ENCODE data around the gene UVRAG. TPM values are rescaled to one million over a fixed set of nuclear protein-coding genes. Genes with fewer than 3 reads are reported as not detected.

Gene UVRAG
- total and polyA plus RNA-seq, 4 donors, result 7.9 to 47.0 (median 20.1) TPM

- intact Hi-C loops (cut with DNase I), result no loop called here
- Histone ChIP-seq H3K27ac (ENCODE audit: low read depth in 1 of 2, low read length in 2 of 2) (no peak overlapping the region), H3K36me3 (ENCODE audit: control insufficient read depth in 1 of 2, insufficient read depth in 2 of 2, low read length in 1 of 2) (no peaks in the 10 kb centered on the region), H3K4me1 (ENCODE audit: control insufficient read depth in 1 of 2, insufficient read depth in 2 of 2, low read length in 2 of 2) (no peaks in the 10 kb centered on the region), H3K9me3 (ENCODE audit: control insufficient read depth, low read length) (no peaks in the 10 kb centered on the region), H3K4me3 (ENCODE audit: low read length in 2 of 2) (no peak overlapping the region), H3K27me3 (ENCODE audit: control insufficient read depth in 1 of 2, insufficient read depth in 2 of 2, low read length in 1 of 2) (no peaks in the 10 kb centered on the region)
- WGBS, 2 donors, result 97 to 98% methylated on average over 2 of the region's 2 CpGs
- DNase-seq, result no peak
- no peak for ATAC-seq (ENCODE audit: low FRiP score)
Observed at GRCh38 chr11:76007166-76007565, 192.2 kb downstream of the UVRAG start.

GRCh38 chr11:76008474-76008873 is 193.5 kb downstream of the UVRAG start:
- no peaks in the 10 kb centered on the region for H3K27me3 ChIP-seq (ENCODE audit: control insufficient read depth in 1 of 2, insufficient read depth in 2 of 2, low read length in 1 of 2)
- H3K4me3 ChIP-seq (ENCODE audit: low read length in 2 of 2), result no peak overlapping the region
- ATAC-seq (ENCODE audit: low FRiP score) (no peak), DNase-seq (no peak)
- H3K9me3 ChIP-seq (ENCODE audit: control insufficient read depth, low read length), result no peaks in the 10 kb centered on the region
- no peak overlapping the region for H3K27ac ChIP-seq (ENCODE audit: low read depth in 1 of 2, low read length in 2 of 2)
- 93 to 94% methylated on average over 2 of the region's 2 CpGs for WGBS, 2 donors
- no peaks in the 10 kb centered on the region for H3K36me3 ChIP-seq (ENCODE audit: control insufficient read depth in 1 of 2, insufficient read depth in 2 of 2, low read length in 1 of 2)
- intact Hi-C loops (cut with DNase I), result no loop called here
- no peaks in the 10 kb centered on the region for H3K4me1 ChIP-seq (ENCODE audit: control insufficient read depth in 1 of 2, insufficient read depth in 2 of 2, low read length in 2 of 2)

DNA sequence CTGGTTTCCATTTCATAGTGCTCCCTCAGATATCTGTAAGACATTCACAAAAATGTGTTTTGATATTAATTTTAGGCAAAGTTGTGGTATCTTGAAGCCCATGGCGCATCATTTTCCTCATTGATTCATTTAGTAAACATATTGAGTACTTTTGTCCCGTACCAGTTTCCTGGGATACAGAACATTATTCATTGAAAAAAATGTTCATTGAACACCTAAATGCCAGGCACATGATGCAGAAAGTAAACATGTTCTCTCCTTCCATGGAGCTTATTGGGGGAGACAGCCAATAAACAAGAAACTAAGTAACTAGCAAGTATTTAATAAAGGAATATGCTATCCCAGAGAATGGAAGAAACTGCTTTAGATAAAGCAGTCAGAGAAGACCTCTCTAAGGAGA is 195.0 kb downstream of the UVRAG start:
- H3K27me3 ChIP-seq (ENCODE audit: control insufficient read depth in 1 of 2, insufficient read depth in 2 of 2, low read length in 1 of 2), result no peaks in the 10 kb centered on the region
- intact Hi-C loops (cut with DNase I), result no loop called here
- DNase-seq, result no peak
- no peak overlapping the region for H3K4me3 ChIP-seq (ENCODE audit: low read length in 2 of 2)
- ATAC-seq (ENCODE audit: low FRiP score), result no peak
- no peaks in the 10 kb centered on the region for H3K36me3 ChIP-seq (ENCODE audit: control insufficient read depth in 1 of 2, insufficient read depth in 2 of 2, low read length in 1 of 2)
- WGBS, 2 donors, result 99% methylated on average over 2 of the region's 2 CpGs
- H3K27ac ChIP-seq (ENCODE audit: low read depth in 1 of 2, low read length in 2 of 2), result no peak overlapping the region
- no peaks in the 10 kb centered on the region for H3K9me3 ChIP-seq (ENCODE audit: control insufficient read depth, low read length)
- no peaks in the 10 kb centered on the region for H3K4me1 ChIP-seq (ENCODE audit: control insufficient read depth in 1 of 2, insufficient read depth in 2 of 2, low read length in 2 of 2)

GRCh38 chr11:76013526-76013925 is 198.5 kb downstream of the UVRAG start:
- 89 to 94% methylated on average over 1 of the region's 1 CpG for WGBS, 2 donors
- intact Hi-C loops (cut with DNase I), result no loop called here
- Histone ChIP-seq H3K4me1 (ENCODE audit: control insufficient read depth in 1 of 2, insufficient read depth in 2 of 2, low read length in 2 of 2) (no peaks in the 10 kb centered on the region), H3K4me3 (ENCODE audit: low read length in 2 of 2) (no peak overlapping the region), H3K9me3 (ENCODE audit: control insufficient read depth, low read length) (no peaks in the 10 kb centered on the region), H3K27ac (ENCODE audit: low read depth in 1 of 2, low read length in 2 of 2) (no peak overlapping the region), H3K36me3 (ENCODE audit: control insufficient read depth in 1 of 2, insufficient read depth in 2 of 2, low read length in 1 of 2) (no peaks in the 10 kb centered on the region), H3K27me3 (ENCODE audit: control insufficient read depth in 1 of 2, insufficient read depth in 2 of 2, low read length in 1 of 2) (no peaks in the 10 kb centered on the region)
- no peak for DNase-seq
- ATAC-seq (ENCODE audit: low FRiP score), result no peak

- DNase-seq (no peak), ATAC-seq (ENCODE audit: low FRiP score) (no peak)
- Histone ChIP-seq H3K27me3 (ENCODE audit: control insufficient read depth in 1 of 2, insufficient read depth in 2 of 2, low read length in 1 of 2) (no peaks in the 10 kb centered on the region), H3K9me3 (ENCODE audit: control insufficient read depth, low read length) (no peaks in the 10 kb centered on the region), H3K36me3 (ENCODE audit: control insufficient read depth in 1 of 2, insufficient read depth in 2 of 2, low read length in 1 of 2) (peaks cover 0 to 1% of the 10 kb centered on the region in 2 donors), H3K4me3 (ENCODE audit: low read length in 2 of 2) (no peak overlapping the region), H3K27ac (ENCODE audit: low read depth in 1 of 2, low read length in 2 of 2) (no peak overlapping the region), H3K4me1 (ENCODE audit: control insufficient read depth in 1 of 2, insufficient read depth in 2 of 2, low read length in 2 of 2) (no peaks in the 10 kb centered on the region)
- WGBS, 2 donors, result 68 to 70% methylated on average over 3 of the region's 3 CpGs
- intact Hi-C loops (cut with DNase I), result no loop called here
Observed at GRCh38 chr11:76023236-76024068, 208.4 kb downstream of the UVRAG start.

GRCh38 chr11:76025068-76025467 is 210.1 kb downstream of the UVRAG start:
- peaks cover 0 to 2% of the 10 kb centered on the region in 2 donors for H3K36me3 ChIP-seq (ENCODE audit: control insufficient read depth in 1 of 2, insufficient read depth in 2 of 2, low read length in 1 of 2)
- no peaks in the 10 kb centered on the region for H3K27me3 ChIP-seq (ENCODE audit: control insufficient read depth in 1 of 2, insufficient read depth in 2 of 2, low read length in 1 of 2)
- DNase-seq (no peak), ATAC-seq (ENCODE audit: low FRiP score) (no peak)
- intact Hi-C loops (cut with DNase I), result no loop called here
- H3K27ac ChIP-seq (ENCODE audit: low read depth in 1 of 2, low read length in 2 of 2), result no peak overlapping the region
- H3K4me1 ChIP-seq (ENCODE audit: control insufficient read depth in 1 of 2, insufficient read depth in 2 of 2, low read length in 2 of 2), result no peaks in the 10 kb centered on the region
- H3K9me3 ChIP-seq (ENCODE audit: control insufficient read depth, low read length), result no peaks in the 10 kb centered on the region
- no peak overlapping the region for H3K4me3 ChIP-seq (ENCODE audit: low read length in 2 of 2)
- WGBS, 2 donors, result 4 to 10% methylated on average over 1 of the region's 1 CpG

DNA sequence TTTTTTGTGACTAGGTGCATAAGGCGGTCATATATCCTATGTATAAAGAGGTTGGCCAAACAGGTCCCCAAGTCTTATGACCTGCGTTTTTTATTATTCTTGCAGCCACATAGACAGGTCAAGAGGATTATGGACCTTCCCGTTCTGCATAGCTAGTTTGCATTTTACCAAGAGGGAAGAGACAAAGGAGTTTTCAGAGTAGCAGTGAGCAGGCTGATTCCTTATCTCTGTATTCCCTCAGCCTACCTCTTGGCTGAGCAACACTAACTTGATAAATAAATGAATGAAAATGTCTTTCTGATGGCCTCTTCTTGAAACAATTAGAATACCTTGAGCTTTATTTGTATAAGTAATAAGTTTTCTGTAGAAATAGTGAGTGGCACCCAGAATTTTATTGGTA is 210.8 kb downstream of the UVRAG start:
- H3K27ac ChIP-seq (ENCODE audit: low read depth in 1 of 2, low read length in 2 of 2), result no peak overlapping the region
- H3K36me3 ChIP-seq (ENCODE audit: control insufficient read depth in 1 of 2, insufficient read depth in 2 of 2, low read length in 1 of 2), result peaks cover 0 to 2% of the 10 kb centered on the region in 2 donors
- H3K4me1 ChIP-seq (ENCODE audit: control insufficient read depth in 1 of 2, insufficient read depth in 2 of 2, low read length in 2 of 2), result peaks cover 0 to 1% of the 10 kb centered on the region in 2 donors
- no peaks in the 10 kb centered on the region for H3K9me3 ChIP-seq (ENCODE audit: control insufficient read depth, low read length)
- no peaks in the 10 kb centered on the region for H3K27me3 ChIP-seq (ENCODE audit: control insufficient read depth in 1 of 2, insufficient read depth in 2 of 2, low read length in 1 of 2)
- intact Hi-C loops (cut with DNase I), result no loop called here
- ATAC-seq (ENCODE audit: low FRiP score), result no peak
- 98% methylated on average over 3 of the region's 3 CpGs for WGBS, 2 donors
- H3K4me3 ChIP-seq (ENCODE audit: low read length in 2 of 2), result no peak overlapping the region
- no peak for DNase-seq

DNA sequence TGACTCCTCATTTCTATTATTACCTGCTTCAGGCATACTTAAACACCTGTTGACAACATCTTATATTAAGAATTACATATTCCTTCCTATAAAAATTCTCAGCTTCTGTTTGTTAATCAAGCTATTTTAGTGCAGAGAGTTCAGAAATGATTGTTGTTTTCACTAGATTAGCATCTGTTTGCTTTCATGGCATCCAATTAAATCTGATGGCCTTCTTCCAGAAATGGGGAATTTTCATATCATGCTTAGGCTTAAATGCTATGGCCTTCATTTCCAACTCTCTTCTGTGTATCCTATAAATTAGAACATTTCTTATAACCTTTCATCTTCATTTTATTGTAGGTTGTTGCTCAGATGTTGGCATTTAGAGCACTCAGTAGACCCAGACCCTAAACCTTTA is 211.3 kb downstream of the UVRAG start:
- no peaks in the 10 kb centered on the region for H3K9me3 ChIP-seq (ENCODE audit: control insufficient read depth, low read length)

DNA sequence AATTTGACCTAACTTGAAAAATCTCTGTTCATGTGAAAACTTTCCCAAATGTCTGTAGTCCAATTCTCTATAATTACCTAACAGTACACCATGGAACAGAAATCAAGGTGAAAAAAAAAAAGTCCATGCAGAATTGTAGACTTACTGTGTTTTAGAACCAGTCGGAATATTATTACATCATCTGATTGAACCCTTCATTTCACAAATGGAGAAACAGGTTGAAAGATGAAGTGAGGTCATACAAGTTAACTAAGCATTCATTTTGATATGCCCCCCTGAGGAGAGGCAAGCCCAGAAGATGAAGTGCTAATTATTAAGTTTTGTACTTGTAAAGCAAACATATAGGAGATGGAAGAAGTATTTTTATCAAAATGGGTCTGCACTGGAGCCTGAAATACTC is 211.9 kb downstream of the UVRAG start:
- DNase-seq (no peak), ATAC-seq (ENCODE audit: low FRiP score) (no peak)
- Histone ChIP-seq H3K4me1 (ENCODE audit: control insufficient read depth in 1 of 2, insufficient read depth in 2 of 2, low read length in 2 of 2) (peaks cover 0 to 1% of the 10 kb centered on the region in 2 donors), H3K27me3 (ENCODE audit: control insufficient read depth in 1 of 2, insufficient read depth in 2 of 2, low read length in 1 of 2) (no peaks in the 10 kb centered on the region), H3K9me3 (ENCODE audit: control insufficient read depth, low read length) (no peaks in the 10 kb centered on the region), H3K36me3 (ENCODE audit: control insufficient read depth in 1 of 2, insufficient read depth in 2 of 2, low read length in 1 of 2) (peaks cover 0 to 2% of the 10 kb centered on the region in 2 donors), H3K4me3 (ENCODE audit: low read length in 2 of 2) (no peak overlapping the region), H3K27ac (ENCODE audit: low read depth in 1 of 2, low read length in 2 of 2) (no peak overlapping the region)
- 97 to 100% methylated on average over 1 of the region's 1 CpG for WGBS, 2 donors
- intact Hi-C loops (cut with DNase I), result no loop called here

More for the DNA sequence above, 211.3 kb downstream of the UVRAG start:
- intact Hi-C loops (cut with DNase I), result no loop called here
- peaks cover 0 to 2% of the 10 kb centered on the region in 2 donors for H3K36me3 ChIP-seq (ENCODE audit: control insufficient read depth in 1 of 2, insufficient read depth in 2 of 2, low read length in 1 of 2)
- DNase-seq (no peak), ATAC-seq (ENCODE audit: low FRiP score) (no peak)
- H3K27me3 ChIP-seq (ENCODE audit: control insufficient read depth in 1 of 2, insufficient read depth in 2 of 2, low read length in 1 of 2), result no peaks in the 10 kb centered on the region
- no peak overlapping the region for H3K4me3 ChIP-seq (ENCODE audit: low read length in 2 of 2)
- H3K4me1 ChIP-seq (ENCODE audit: control insufficient read depth in 1 of 2, insufficient read depth in 2 of 2, low read length in 2 of 2), result peaks cover 0 to 1% of the 10 kb centered on the region in 2 donors
- no peak overlapping the region for H3K27ac ChIP-seq (ENCODE audit: low read depth in 1 of 2, low read length in 2 of 2)
